Measurements from ENCODE around the gene ACOX1.

- TF ChIP-seq, protein P1, sequence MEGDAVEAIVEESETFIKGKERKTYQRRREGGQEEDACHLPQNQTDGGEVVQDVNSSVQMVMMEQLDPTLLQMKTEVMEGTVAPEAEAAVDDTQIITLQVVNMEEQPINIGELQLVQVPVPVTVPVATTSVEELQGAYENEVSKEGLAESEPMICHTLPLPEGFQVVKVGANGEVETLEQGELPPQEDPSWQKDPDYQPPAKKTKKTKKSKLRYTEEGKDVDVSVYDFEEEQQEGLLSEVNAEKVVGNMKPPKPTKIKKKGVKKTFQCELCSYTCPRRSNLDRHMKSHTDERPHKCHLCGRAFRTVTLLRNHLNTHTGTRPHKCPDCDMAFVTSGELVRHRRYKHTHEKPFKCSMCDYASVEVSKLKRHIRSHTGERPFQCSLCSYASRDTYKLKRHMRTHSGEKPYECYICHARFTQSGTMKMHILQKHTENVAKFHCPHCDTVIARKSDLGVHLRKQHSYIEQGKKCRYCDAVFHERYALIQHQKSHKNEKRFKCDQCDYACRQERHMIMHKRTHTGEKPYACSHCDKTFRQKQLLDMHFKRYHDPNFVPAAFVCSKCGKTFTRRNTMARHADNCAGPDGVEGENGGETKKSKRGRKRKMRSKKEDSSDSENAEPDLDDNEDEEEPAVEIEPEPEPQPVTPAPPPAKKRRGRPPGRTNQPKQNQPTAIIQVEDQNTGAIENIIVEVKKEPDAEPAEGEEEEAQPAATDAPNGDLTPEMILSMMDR (IDR thresholded peaks at IDR 0.05), result no peak
- TF ChIP-seq POLR2A (IDR thresholded peaks at IDR 0.05), result no peak
These were observed 87.1 kb downstream of the ACOX1 start for GRCh38 chr17:75891605-75892555.
